Activated CD4-positive, alpha-beta T cell treated with anti-CD3 and anti-CD28 coated beads, Interleukin-10, Interleukin-2, amounts not matched to agents 100 ng/mL and 50 ng/mL, durations not matched to agents 16 hours and 8 hours (primary cell): ENCODE data around the gene SNUPN.
A peak's percentile ranks its signal among the peaks of the same experiment; 100 is the strongest.
"Not testable (repeated sequence)": the region's sequence is repeated elsewhere in the genome, so short reads cannot be mapped to it uniquely, and the experiment has no call there.

Experiments used
- DNase-seq: peaks from one replicate; pipeline ENCODE4 v3.0.0-alpha.2; 2020

SNUPN gene

GRCh38 chr15:75631935-75632334 lies 6.4 kb upstream of the SNUPN start:
- DNase-seq: no peak

DNA sequence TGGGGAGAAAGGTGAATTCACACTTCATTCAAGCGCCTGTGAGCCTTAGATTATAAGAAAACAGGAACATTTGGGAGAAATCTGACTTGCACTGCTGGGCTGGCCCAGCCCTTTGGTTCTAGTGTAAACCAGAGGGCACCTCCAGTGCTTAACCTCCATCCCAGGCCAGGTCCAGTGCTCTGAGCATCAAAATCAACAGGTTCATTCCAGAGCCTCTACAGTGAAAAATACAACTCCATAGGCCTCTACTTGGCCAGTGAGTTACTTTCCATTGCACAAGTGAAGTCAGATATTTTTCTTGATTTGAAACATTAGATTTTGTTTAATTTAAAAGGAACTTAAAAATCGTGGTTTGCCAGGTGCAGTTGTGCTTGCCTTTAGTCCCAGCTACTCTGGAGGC lies 3.0 kb downstream of the SNUPN start:
- no peak for DNase-seq

DNA sequence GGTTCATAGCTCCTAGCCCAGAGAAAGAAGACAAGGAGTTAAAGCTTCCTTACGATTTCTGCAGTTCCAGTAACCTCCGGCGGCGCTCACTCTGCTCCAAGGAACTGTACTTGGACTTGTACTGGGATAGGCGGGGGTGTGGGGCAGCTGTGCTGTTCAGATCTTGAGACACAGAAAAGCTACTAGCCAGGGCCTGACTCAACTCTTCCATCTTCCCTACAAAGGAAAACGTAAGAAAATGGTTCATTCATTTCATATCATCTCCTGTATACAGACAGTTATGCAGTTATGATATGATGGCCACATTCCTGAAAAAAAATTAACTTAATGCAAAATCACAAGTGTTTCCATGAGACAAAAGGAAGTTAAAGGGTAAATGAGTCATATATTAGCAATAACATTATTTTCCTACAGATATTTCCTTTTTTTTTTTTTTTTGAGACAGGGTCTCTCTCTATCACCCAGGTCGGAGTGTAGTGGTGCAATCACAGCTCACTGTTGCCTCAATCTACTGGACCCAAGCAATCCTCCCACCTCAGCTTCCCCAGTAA lies 4.6 kb downstream of the SNUPN start:
- no peak for DNase-seq

- DNase-seq: no peak
These were observed 5.3 kb downstream of the SNUPN start for GRCh38 chr15:75620058-75620820.

DNA sequence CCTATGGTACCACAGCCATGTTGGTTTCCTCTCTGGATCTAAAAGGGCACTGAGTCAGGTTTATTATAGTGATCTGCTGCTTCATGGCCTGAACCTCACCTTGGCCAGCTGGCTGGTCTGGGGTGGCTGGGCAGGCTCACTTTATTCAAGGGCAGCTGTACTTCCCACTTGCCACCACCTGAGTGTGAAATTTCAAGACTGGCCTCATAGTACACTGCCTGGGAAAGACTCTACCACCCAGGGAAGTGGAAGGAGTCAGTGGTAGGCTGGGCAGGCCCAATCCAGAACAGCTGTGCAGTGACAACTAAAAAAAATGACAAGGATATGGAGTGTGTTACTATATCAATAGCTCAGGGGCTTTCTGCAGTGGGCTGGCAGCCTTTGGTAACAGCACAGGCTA lies 8.8 kb downstream of the SNUPN start:
- DNase-seq: no peak

DNA sequence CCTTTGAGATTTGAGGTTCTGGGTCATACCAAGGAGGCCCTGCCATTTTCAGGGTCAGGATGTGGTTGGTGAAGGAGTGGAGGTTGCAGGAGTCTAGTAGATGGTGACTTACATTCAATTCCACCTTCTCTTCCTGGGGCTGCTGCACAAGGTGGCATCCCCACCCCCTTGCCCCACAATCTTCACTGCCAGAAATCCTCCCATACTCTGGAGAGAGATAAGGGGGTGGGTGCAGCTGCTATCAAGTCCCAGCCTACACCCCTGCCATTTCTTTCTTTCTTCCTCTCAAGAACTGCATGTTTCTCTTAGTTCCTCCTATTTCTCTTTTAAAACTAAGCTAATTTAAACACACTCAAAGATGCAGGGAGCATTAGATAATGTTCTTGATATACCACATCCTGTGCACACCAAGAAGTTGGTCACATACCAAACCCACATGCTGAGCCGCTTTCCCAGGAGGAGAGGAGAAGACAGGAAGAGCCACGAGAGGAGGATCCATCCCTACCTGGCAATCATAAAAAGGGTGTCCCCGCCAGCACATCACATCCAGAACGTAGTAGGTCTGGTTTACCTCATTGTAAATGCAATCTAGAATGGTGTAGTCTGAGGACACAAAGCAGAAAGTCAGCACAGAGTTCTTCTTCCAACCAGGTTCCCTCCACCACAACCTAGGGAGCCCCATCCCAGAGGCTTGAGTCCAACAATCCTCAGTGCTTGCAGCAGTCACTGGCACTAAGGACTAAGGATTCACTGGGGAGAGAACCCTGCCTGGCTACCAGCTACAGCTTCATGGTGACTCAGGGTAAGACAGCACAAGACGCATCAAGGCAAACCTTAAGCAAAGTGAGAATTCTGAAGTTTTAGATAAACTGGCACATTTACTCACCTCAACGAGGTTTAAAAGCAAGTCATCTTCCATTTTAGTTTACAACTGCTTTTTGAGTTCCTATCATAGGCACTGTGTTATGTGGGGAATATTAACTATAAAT lies 18.5 kb downstream of the SNUPN start:
- peak; percentile 43 for DNase-seq

- no peak for DNase-seq
These were observed 19.5 kb downstream of the SNUPN start for GRCh38 chr15:75606026-75606425.

- no peak for DNase-seq
These were observed 26.1 kb downstream of the SNUPN start for GRCh38 chr15:75599401-75599800.

DNA sequence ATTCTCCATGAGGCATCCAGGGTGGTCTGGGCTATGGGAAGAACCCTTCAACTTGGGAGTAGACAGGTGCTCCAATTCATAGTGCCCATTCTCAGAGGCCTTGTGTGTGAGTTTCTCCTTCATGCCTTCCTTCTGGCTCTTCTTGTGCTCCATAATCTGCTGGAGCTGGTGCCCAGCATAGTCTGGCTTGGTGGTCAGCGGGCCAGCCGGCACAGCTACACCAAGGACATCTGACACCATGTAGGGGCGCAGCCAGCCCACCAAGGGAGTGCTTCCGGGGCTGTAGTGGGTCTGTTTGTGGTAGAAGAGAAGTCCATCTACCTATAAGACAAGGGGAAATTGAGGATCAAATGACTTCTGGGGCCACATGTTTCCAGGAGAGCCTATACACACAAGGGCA lies 27.2 kb downstream of the SNUPN start:
- DNase-seq: no peak

DNA sequence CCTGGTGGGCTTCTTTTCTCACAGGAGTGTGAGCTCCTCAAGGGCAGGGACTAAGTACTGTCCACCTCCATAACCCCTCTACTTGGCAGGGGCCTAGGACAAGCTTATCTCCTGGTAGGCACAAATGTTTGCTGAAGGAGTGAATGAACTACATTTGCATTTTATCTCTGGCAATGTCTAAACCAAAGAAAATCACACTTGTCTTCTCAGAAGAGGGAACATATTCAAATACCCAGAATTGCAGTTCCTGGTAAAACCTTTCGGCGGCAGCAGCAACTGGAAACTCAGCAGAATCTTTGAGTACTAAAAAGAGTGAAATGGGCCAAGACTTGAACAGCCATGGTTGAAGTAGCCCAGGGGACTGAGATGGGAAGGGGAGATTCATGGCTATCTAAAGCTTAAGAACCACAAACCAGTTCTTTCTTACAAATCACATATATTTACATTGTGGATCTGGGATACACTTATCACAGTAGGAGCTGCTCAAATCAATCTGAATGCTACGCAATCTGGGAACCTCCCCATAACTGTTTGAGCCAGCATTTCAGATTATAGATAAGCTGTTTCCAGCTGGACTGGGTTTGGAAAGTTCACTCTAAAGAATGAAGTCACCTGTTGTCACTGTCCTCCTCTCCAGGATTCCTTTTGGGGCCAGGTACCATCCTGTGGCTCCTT lies 27.7 kb downstream of the SNUPN start:
- DNase-seq: peak; percentile 70

GRCh38 chr15:75596703-75597345 lies 28.7 kb downstream of the SNUPN start:
- no peak for DNase-seq

DNA sequence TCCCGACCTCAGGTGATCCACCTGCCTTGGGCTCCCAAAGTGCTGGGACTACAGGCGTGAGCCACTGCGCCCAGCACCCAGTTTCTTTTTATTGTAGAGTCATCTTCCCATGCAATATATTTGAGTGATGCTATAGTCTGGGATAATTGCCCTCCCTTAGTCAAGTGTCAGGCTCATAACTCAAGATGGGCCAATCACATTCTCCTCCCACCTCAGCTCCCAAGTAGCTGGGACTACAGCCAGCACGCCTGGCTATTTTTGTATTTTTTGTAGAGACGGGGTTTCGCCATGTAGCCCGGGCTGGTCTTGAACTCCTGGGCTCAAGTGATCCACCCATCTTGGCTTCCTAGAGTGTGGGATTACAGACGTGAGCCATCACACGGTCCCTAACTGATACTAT lies 31.2 kb downstream of the SNUPN start:
- DNase-seq: no peak

DNA sequence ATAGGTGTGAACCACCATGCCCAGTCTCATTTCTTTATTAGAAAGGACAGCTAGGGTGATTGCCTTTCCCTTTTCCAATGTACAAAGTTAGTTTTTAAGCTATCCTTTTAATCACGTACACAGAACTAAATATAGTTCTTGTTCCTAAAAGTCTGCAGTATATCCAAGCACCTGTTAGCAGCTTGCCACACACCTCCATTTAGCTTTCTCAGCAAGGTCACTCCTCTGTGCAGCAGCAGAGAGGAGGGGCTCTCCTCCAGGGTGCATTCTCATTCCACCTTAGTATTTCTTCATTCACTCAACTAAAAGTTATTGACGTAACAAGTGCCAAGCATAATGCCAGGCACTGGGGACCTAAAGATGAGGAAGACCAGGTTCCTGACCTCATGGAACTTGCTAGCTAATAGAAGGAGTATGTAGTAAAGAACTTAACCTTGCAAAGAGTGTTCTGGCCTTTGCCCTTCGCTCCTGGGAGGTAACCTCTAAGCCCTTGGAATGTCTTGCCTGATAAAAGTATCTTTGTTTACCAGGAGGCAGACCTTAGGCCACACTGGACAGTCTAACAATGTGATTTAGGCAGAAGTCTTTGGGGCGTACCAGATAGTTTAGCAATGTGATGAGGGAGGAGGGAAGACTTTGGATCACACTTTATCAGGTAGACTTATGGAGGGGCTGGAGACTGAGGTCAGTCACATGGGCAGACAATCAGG lies 33.7 kb downstream of the SNUPN start:
- no peak for DNase-seq

DNA sequence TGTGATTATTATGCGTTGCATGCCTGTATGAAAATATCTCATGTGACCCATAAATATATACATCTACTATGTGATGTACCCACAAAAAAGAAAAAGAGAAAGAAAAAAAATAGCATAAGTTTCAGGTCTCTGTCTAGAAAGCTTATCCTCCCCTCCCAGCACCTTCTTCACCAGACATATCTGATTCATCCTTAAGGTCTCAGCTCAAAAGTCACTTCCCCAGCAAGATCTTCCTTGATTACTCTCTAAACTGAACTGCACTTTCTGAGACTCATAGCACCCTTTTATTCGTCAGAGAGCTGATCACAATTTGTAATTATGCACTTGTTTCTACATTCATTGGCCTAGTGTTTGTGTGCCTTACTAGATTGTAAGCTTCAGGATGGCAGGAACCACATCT lies 35.3 kb downstream of the SNUPN start:
- no peak for DNase-seq

GRCh38 chr15:75589071-75589470 lies 36.5 kb downstream of the SNUPN start:
- DNase-seq: no peak

- not testable (repeated sequence) for DNase-seq
These were observed 39.1 kb downstream of the SNUPN start for GRCh38 chr15:75586422-75586821.

GRCh38 chr15:75584121-75584520 lies 41.4 kb downstream of the SNUPN start:
- no peak for DNase-seq

GRCh38 chr15:75583701-75584100 lies 41.8 kb downstream of the SNUPN start:
- no peak for DNase-seq

DNA sequence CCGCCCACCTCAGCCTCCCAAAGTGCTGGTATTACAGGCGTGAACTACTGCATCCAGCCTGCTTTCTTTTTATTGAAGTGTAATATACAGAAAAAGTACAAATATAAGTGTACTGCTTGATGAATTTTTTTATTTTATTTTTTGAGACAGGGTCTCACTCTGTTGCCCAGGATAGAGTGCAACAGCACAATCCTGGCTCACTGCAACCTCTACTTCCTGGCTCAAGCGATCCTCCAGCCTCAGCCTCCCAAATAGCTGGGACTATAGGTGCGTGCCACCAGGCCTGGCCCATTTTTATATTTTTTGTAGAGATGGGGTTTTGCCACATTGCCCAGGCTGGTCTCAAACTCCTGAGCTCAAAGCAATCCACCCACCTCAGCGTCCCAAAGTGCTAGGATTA lies 42.6 kb downstream of the SNUPN start:
- not testable (repeated sequence) for DNase-seq

GRCh38 chr15:75578948-75579920 lies 46.3 kb downstream of the SNUPN start, which contains the start of gene PTPN9:
PTPN9 (minus strand) TSS chr15:75579315; CDS start chr15:75578776, 539 bp downstream.
- peak; percentile 84 for DNase-seq
